OCI-LY1 (cell line): ENCODE measurements around the gene GSC.

Experiments
- H2AFZ ChIP-seq: fragments of 200-600 bp; sonication (generic), shearing (Covaris generic); 2 replicates; pipeline ENCODE4 v1.6.0; 2014; ENCODE audit warnings: antibody characterized with exemption, mild to moderate bottlenecking, low read length
- H3F3A ChIP-seq: fragments of 200-600 bp; sonication (generic), shearing (Covaris generic); 2 replicates; pipeline ENCODE4 v1.6.0; 2014; ENCODE audit warnings: mild to moderate bottlenecking, antibody characterized with exemption, low read length, moderate library complexity; ENCODE audit not compliant: insufficient read depth
- H3K27ac ChIP-seq: fragments of 200-600 bp; sonication (generic); 2 replicates; pipeline ENCODE4 v1.5.1; 2014; ENCODE audit warnings: low read length, mixed run types, mild to moderate bottlenecking, low read depth; ENCODE audit not compliant: poor library complexity, severe bottlenecking
- H3K27me3 ChIP-seq: fragments of 200-600 bp; sonication (generic); 2 replicates; pipeline ENCODE4 v1.6.0; 2014; ENCODE audit warnings: antibody characterized with exemption, mild to moderate bottlenecking, low read length, moderate library complexity; ENCODE audit not compliant: insufficient read depth
- H3K36me3 ChIP-seq: fragments of 200-600 bp; sonication (generic); 2 replicates; pipeline ENCODE4 v1.6.1; 2014; ENCODE audit warnings: mild to moderate bottlenecking, antibody characterized with exemption, low read length, moderate library complexity, mixed read lengths; ENCODE audit not compliant: insufficient read depth
- H3K4me1 ChIP-seq: fragments of 200-600 bp; sonication (generic); 2 replicates; pipeline ENCODE4 v1.5.1; 2014; ENCODE audit warnings: mild to moderate bottlenecking, low read length, moderate library complexity; ENCODE audit not compliant: insufficient read depth, severe bottlenecking
- H3K4me2 ChIP-seq: fragments of 200-600 bp; sonication (generic), shearing (Covaris generic); 2 replicates; pipeline ENCODE4 v1.6.1; 2014; ENCODE audit warnings: low read length
- H3K4me3 ChIP-seq: fragments of 200-600 bp; sonication (generic); 2 replicates; pipeline ENCODE4 v1.5.1; 2014; ENCODE audit warnings: low read length, low read depth, mild to moderate bottlenecking, mixed read lengths; ENCODE audit not compliant: poor library complexity, severe bottlenecking
- H3K79me2 ChIP-seq: fragments of 200-600 bp; shearing (Covaris generic); 2 replicates; pipeline ENCODE4 v1.6.1; 2016; ENCODE audit warnings: mixed run types, low read length, mixed read lengths; ENCODE audit not compliant: insufficient read depth
- H3K9ac ChIP-seq: fragments of 200-600 bp; sonication (generic), shearing (Covaris generic); 2 replicates; pipeline ENCODE4 v1.6.1; 2014; ENCODE audit warnings: mild to moderate bottlenecking, low read length, mixed read lengths
- H3K9me2 ChIP-seq: fragments of 200-600 bp; sonication (generic), shearing (Covaris generic); 2 replicates; pipeline ENCODE4 v1.6.1; 2014; ENCODE audit warnings: low read depth, mild to moderate bottlenecking, low read length, mixed read lengths
- H3K9me3 ChIP-seq: fragments of 200-600 bp; shearing (Covaris generic); 2 replicates; pipeline ENCODE4 v1.6.1; 2014; ENCODE audit warnings: low read length, mixed read lengths
- H4K20me1 ChIP-seq: fragments of 200-600 bp; sonication (generic), shearing (Covaris generic); 2 replicates; pipeline ENCODE4 v1.6.0; 2016; ENCODE audit warnings: mild to moderate bottlenecking, low read length; ENCODE audit not compliant: insufficient read depth
- CTCF ChIP-seq: fragments of 200-600 bp; sonication (generic), shearing (Covaris generic); IDR thresholded peaks from 2 replicates; pipeline ENCODE4 v1.5.1; 2017; ENCODE audit warnings: mild to moderate bottlenecking, antibody characterized with exemption, low read length, moderate library complexity, mixed read lengths
- EZH2 ChIP-seq: fragments of 200-600 bp; sonication (generic), shearing (Covaris generic); IDR thresholded peaks from 2 replicates; pipeline ENCODE4 v1.8.0; 2017; ENCODE audit warnings: borderline replicate concordance, mixed run types, mild to moderate bottlenecking, antibody characterized with exemption, low read length, moderate library complexity, mixed read lengths

GSC gene

GRCh38 chr14:94796278-94796677, 26.4 kb upstream of the GSC start:
- no peaks in the 10 kb centered on the region for H3K27me3 ChIP-seq
- no peak overlapping the region for H3K9ac ChIP-seq
- H3K4me1 ChIP-seq, result no peaks in the 10 kb centered on the region
- H3K4me2 ChIP-seq, result no peak overlapping the region
- H3K36me3 ChIP-seq, result no peaks in the 10 kb centered on the region
- no peak overlapping the region for H3K4me3 ChIP-seq
- TF ChIP-seq EZH2, result no peak
- no peak for TF ChIP-seq CTCF
- no peaks in the 10 kb centered on the region for H3F3A ChIP-seq
- H4K20me1 ChIP-seq, result no peaks in the 10 kb centered on the region
- no peaks in the 10 kb centered on the region for H3K9me3 ChIP-seq
- H3K79me2 ChIP-seq, result no peaks in the 10 kb centered on the region
- no peak overlapping the region for H3K27ac ChIP-seq
- H2AFZ ChIP-seq, result no peak overlapping the region
- no peaks in the 10 kb centered on the region for H3K9me2 ChIP-seq

- Histone ChIP-seq H4K20me1 (no peaks in the 10 kb centered on the region), H3K4me3 (no peak overlapping the region), H3K4me1 (no peaks in the 10 kb centered on the region), H3K79me2 (no peaks in the 10 kb centered on the region), H3K9me3 (no peaks in the 10 kb centered on the region), H3K9me2 (no peaks in the 10 kb centered on the region), H3K27me3 (no peaks in the 10 kb centered on the region), H3K36me3 (no peaks in the 10 kb centered on the region), H2AFZ (no peak overlapping the region), H3F3A (no peaks in the 10 kb centered on the region), H3K9ac (no peak overlapping the region), H3K4me2 (no peak overlapping the region), H3K27ac (no peak overlapping the region)
- TF ChIP-seq EZH2, result no peak
- TF ChIP-seq CTCF, result no peak
Measured at GRCh38 chr14:94795372-94795771, 25.5 kb upstream of the GSC start.

GRCh38 chr14:94793901-94794300, 24.0 kb upstream of the GSC start:
- Histone ChIP-seq H2AFZ (no peak overlapping the region), H3K9me2 (no peaks in the 10 kb centered on the region), H4K20me1 (no peaks in the 10 kb centered on the region), H3K27ac (no peak overlapping the region), H3K27me3 (no peaks in the 10 kb centered on the region), H3F3A (no peaks in the 10 kb centered on the region), H3K4me1 (no peaks in the 10 kb centered on the region), H3K9ac (no peak overlapping the region), H3K36me3 (no peaks in the 10 kb centered on the region), H3K9me3 (no peaks in the 10 kb centered on the region), H3K79me2 (no peaks in the 10 kb centered on the region), H3K4me2 (no peak overlapping the region), H3K4me3 (no peak overlapping the region)
- TF ChIP-seq EZH2, result no peak
- TF ChIP-seq CTCF, result no peak
